Activated CD4-positive, alpha-beta T cell treated with anti-CD3 and anti-CD28 coated beads for 1 hour (primary cell): ENCODE measurements around the gene CACNA1G.

Experiments
- DNase-seq: peaks from one replicate; pipeline ENCODE4 v3.0.0-alpha.2; 2020

Gene CACNA1G

DNA sequence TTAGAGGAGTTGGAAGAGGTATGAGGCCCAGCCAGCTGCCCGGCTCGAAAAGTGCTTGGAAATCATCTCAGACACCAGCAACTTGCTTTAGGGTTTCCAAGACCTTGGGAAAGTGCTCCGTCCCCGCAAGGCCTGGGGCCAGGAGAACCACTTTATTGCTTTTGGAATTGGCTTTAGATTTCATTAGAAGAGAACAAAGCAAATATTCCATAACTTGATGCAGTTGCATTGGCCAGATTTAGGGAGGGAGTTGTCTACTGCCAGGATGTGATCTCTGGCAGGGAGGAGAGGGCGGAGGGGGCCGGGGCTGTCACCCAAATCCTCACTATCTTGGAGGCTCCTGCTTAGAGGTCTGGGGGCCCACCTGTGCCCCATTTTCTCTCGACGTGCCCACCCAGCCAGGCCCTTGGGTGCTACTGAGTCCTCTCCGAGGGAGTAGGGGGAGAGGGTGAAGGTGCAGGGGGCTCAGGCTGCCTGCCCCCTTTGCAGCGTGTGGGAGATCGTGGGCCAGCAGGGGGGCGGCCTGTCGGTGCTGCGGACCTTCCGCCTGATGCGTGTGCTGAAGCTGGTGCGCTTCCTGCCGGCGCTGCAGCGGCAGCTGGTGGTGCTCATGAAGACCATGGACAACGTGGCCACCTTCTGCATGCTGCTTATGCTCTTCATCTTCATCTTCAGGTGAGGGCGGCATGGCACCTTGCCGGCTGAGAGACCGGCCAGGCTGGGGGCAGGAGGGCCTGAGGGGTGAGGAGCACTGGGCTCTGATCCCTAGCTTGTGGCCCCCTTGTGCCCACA, 30.6 kb downstream of the CACNA1G start:
- DNase-seq, result no peak

DNA sequence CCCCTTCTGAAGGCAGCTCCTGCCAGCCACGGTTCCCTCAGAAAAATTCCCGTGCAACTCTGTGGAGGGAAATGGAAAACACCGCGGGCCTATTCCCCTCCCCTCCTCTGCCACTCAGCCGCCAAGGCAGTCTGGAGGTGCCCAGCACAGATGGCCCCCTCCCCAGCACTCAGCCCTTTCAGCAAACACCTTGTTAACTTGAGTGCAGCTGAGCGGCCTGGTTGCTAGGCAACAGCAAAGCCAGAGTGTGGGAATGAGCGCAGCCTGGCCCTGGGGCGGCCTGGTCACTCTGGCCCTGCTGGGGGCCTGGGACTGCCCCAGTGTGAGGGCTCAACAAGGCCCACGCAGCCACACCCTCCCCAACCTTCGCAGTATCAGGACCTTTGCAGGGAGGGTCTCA, 32.8 kb downstream of the CACNA1G start:
- no peak for DNase-seq

DNA sequence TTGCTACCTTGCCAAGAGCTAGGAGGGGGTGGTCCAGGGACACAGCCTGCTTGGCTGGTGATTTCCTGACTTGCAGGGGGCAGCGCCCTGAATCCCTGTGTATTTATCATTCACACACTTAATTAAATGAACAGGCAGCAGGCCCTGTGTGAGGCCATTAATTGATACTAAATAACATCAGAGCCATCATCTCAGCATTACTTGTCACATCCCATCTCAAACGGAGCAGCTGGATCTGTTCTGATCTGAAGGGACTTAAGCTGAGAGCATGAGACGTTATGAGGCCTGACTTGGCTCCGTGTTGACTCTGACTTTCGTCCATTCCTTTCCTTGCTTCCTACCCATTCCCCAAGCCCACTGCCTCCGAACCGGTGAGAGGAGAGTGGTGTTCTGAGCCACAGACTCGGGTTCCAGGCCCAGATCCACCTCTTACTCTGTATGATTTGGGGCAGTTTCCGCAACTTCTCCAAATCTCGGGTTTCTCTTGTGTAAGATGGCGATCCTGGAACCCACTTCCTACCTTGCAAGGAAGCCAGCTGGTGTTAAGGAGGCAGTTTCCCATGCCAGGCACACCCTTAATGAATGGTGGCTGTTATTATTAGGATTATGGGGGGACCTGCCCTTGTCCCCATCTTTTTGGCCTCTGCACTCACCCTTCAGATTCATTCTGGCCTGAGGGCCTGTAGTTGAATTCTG, 33.8 kb downstream of the CACNA1G start:
- no peak for DNase-seq

DNA sequence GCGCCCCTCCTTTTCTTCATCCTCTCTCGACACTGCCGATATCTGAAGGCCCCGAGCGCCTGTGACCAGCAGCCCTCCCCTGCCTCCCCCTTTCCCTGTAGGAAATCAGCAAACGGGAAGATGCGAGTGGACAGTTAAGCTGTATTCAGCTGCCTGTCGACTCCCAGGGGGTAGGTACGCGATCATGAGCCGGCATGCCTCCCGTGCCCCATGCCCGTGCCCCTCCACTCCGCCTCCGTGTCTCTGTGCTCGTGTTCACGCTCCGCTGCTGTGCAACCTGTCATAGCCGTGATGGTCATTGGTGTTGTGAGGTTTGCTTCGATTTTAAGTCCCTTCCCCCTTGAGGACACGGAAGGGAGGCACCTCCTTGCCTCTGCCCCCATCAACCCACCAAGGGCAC, 34.4 kb downstream of the CACNA1G start:
- DNase-seq, result no peak

DNA sequence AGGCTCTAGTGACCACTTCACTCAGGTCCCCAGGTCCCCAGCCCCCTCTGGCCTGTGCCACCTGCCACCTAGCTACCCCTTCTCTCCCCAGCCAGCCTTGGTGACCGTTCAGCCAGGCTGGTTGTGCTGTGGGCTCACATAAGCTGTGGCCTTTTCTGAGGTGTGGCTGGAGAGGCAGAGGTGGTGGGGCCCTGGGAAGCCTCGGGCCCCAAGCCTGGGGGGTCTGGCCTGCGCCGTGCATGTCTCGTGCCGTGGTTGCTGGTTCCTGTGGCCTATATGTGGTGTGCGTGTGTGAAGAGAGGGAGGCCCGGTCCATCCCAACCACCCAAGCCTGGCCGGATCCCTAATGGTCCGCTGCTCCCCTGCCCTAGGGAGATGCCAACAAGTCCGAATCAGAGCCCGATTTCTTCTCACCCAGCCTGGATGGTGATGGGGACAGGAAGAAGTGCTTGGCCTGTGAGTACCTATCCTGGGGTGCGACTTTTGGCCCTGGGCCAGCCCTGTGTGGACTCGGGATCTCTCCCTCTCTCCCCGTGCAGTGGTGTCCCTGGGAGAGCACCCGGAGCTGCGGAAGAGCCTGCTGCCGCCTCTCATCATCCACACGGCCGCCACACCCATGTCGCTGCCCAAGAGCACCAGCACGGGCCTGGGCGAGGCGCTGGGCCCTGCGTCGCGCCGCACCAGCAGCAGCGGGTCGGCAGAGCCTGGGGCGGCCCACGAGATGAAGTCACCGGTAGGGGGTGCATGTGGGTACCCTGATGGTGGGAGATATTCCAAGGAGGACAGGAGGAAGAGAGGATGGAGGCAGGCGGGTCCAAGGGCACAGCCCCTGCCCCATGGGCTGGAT, 35.9 kb downstream of the CACNA1G start:
- no peak for DNase-seq

DNA sequence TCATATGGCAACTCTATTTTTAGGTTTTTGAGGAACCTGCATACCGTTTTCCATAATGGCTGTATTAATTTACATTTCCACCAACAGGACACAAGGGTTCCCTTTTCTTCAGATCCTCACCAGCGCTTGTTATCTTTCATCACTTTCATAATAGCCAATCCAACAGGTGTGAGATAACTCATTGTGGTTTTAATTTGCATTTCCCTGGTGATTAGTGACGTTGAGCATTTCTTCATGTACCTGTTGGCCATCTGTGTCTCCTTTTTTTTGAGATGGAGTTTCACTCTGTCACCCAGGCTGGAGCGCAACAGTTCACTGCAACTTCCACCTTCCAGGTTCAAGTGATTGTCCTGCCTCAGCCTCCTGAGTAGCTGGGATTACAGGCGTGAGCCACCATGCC, 38.0 kb downstream of the CACNA1G start:
- no peak for DNase-seq

DNA sequence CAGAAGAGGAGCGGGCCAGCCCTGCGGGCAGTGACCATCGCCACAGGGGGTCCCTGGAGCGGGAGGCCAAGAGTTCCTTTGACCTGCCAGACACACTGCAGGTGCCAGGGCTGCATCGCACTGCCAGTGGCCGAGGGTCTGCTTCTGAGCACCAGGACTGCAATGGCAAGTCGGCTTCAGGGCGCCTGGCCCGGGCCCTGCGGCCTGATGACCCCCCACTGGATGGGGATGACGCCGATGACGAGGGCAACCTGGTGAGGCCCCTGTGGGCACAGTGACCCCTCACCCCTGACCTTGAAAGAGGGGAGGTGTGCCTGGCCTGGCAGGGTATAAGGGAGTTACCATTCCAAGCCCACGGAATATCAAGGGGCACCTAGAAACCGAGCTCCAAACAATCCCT, 39.1 kb downstream of the CACNA1G start:
- no peak for DNase-seq

DNA sequence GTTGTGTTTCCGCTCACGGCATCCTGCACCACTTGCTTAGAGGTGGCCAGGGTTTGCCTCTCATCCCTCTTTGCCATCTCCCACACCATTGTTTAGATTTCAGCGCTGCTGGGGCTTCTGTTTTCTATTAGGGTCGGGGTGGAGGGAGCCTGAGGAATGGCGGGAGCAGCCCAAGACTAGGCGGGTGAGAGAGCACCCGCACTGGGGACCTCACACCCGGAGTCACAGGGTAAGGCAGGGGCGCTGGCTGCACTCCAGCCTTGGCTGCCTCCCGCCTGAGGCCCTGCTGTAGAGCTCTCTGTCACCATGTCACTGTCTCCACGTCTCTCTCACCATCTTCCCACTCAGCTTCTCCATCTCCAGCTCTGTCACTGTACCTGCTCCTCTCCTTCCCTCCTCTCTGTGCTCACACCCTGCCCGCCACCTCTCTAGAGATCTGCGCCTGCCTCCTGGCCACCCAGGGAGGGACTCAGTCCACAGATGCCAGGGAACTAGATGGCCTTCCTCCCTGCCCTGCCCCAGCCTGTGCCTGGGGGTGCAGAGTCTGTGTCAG, 41.4 kb downstream of the CACNA1G start:
- DNase-seq, result no peak

DNA sequence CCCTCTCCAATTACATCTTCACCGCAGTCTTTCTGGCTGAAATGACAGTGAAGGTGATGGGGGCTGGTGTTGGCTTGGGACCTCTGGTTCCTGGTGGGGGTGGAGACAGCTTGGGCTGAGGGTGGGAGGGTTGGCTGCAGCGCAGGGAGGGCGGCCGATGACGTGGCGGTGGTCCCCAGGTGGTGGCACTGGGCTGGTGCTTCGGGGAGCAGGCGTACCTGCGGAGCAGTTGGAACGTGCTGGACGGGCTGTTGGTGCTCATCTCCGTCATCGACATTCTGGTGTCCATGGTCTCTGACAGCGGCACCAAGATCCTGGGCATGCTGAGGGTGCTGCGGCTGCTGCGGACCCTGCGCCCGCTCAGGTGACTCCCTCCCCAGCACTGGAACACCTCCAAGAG, 42.3 kb downstream of the CACNA1G start:
- no peak for DNase-seq

DNA sequence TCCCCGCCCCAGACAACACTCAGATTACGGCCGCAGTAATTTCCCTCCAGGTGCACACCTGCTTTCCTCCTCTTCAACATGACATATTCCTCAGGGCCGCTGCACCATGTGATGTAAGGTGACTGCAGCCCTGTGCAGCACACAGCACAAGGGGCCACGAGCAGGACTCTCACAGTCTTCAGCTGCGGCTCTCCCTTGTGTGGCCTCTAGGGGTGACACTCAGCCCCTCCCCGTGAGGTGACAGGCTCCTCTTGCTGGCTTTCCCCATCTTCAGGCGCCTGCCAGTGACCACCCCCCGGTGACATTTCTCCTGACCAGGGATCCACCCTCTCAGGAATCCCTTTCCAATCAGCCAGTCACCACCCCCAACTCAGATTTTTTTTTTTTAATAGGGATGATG, 42.8 kb downstream of the CACNA1G start:
- no peak for DNase-seq

DNA sequence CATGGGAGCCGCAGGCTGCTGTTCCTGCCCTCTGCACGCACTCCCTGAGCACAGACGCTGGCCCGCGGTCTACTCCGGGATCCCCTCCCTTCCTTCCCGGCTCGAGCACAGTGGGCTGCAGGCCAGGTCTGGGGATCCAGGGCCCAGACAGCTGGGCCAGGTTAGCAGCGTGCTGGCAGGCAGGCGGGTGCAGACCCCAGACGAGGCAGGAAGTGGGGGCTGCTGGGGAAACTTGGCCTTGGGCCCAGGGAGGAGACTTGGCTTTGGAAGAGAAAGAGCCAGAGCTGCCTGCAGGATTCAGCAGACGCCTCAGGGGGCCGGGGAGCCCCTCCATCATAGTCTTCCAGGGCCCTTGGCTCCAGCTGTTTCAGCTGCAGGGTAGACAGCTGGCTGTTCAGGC, 44.0 kb downstream of the CACNA1G start:
- no peak for DNase-seq

DNA sequence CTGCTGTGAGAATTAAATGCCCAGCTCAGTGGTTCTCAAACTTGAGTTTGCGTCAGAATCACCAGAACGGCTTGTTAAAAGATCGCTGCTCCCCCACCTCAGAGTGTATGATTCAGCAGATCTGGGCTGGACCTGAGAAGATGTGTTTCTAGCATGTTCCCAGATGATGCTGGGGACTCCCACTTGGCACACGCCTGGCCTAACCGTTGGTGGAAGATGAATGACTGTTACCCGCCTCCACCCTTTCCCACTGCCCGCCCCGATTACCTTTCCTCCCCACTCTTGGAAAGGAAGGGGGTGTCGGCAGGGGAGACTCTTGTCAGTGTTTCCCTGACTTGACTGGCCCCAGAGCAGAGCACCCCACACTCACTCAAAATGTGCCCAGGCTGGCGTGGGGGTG, 44.9 kb downstream of the CACNA1G start:
- no peak for DNase-seq

DNA sequence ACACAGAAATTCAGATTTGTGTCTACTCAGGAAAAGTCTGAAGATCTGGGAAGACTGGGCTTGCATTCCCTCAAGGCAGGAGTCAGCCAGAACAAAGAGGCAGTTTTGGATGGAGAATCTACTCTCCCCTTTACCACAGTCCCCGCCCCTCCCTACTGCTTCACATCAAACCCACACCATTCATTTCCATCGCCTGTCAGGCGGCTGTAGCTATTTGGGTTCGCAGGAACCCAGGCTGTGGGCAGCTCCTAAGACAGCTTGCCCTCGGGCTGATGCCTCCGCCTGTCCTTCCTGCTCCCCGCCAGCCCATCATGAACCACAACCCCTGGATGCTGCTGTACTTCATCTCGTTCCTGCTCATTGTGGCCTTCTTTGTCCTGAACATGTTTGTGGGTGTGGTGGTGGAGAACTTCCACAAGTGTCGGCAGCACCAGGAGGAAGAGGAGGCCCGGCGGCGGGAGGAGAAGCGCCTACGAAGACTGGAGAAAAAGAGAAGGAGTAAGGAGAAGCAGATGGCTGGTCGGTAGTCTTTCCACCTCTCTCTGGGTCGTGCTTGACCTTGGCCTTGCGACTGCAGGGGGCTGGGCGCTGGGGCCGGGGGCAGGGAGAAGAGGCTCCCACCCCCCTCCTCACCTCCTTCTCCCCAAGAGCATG, 47.1 kb downstream of the CACNA1G start:
- no peak for DNase-seq

DNA sequence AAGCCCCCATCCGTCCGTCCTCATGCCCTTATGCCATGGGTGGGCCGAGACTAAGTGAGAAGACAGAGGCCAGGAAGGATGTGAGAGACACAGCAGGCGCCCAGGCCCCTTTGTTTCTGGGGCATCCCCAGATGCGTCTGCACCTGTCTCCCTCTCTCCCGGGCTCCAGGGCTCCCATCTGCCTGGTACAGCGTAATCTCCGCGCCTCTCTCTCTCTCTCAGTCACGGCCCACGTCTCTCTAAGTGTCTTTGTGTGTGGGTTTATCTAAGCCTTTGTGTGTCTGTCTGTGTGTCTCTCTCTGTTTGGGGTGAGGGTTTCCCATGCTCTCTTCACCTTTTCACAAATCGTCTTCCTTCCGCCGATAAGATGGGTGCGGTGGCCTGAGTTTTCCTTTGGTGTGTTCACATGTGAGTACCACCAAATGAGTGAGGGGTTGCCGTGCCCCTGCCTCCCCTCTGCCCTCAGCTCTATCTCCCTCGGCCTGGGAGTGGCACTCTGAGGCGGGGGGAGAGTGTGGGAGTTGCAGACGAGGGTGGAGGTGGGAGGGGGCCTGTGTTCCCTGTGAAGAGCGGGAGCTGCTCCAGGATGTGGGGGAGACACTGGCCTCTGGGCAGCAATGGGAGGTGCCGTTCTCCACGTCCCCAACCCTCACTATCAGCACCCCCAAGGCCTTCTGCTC, 48.3 kb downstream of the CACNA1G start:
- DNase-seq, result no peak

DNA sequence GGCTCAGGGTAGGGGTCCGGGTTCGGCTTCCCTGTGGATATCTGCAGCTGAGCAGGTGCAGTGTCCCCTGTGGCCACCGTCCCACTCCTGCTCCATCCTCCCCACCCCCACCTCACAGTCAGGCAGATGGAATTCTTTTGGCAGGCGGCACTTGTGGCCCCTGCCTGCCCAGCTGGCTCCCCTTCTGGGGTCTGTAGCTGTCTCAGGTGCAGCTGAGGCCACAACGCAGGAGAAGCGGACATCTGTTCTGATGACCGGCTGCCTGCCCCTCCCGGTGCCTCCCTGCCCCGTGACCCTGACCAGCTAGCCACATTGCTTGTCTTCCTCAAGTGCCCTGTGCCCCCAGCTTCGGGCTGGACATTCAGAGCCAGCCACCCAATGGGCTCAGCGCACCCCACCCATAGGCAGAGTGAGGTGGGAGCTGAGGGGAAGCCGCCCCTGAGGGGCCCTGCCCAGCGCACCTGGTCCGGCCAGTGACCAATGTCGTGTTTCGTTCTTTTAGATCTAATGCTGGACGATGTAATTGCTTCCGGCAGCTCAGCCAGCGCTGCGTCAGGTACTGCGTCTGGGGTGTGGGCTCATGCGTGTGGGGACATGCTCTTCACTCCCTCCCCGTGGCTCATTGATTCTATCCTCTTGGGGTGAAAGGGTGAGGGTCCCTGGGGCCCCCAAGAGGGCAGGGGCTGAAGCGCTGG, 49.0 kb downstream of the CACNA1G start:
- no peak for DNase-seq

DNA sequence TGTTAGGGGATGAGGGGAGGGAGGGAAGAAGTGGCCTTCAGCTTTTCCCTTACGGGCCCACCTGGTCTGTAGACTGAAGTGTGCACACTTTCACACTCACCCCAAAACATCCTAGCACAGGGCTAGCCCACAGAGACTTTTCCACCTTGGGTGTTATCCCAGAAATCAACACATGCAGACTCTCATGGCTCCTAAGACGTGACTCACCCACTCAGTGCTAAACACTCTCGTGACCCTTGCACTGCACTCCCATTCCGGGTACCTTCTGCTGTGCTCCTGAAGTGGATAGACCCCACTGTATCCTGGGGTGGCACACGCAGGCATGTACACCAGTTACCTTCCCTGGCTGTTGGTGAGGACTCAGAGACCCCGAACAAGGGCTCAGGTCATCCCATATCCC, 51.1 kb downstream of the CACNA1G start:
- DNase-seq, result no peak

DNA sequence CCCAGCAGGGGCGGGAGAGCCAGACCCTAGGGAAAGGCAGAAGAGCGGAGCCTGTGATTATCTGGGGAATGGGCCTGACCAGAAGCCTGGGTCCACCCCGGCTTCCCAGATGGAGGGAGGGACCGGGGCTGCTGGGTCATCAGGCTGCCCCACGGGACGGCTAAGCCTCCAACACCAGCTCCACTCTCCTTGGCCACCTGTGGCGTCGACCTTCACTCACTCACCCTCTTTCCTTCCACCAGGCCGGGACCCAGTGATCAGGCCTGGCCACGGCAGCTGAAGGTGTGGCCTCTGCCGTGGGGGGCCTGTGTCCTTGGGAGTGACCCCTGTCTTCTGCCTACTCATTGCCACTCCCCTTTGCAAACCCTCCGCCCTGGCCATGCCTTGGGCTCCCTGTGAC, 51.8 kb downstream of the CACNA1G start:
- DNase-seq, result no peak

DNA sequence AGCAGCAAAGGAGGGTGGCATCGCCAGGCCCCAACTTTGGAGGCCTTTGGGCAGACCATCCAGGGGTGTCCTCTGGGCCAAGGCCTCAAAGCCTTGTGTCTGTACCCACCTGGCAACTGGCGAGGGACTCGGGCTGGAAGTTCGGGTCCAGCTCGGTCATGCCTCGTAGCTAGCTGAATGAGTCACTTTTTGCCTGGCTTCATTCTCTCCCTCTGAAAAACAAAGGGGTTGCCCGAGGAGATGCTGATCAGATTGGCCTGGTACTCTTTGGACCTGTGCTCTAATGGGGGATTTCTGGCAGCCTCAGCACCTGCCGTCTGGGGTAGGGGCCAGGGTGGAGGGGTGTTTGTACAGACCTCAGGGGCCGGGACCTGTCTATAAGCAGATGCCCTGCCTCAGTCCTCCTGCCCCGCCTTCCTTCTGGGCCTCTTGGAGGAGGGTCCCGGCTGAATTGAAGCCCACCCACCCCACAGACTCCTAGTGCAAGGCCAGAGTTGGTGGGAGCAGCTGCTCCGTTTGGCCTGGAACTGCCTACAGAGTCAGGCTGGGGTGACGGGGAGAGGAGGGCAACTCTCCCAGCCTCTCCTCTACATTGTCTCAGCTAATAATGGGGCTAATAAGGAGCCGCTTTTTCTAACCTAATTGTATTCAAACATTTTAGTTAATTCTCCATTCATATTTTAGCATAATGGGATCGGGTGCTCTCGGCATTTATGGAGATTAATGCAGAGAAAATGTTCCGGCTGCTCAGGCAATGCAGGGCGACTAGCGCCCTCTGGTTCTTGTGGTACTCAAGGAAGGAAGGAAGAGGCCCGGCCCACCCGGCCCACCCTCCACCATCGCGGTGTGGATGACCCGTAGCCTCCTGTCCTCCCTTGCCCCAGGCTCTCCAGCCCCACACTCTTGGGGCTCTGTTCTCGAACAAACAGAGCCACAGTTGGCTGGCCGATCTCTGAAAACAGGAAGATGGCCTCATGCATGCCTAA, 52.8 kb downstream of the CACNA1G start:
- DNase-seq, result no peak

DNA sequence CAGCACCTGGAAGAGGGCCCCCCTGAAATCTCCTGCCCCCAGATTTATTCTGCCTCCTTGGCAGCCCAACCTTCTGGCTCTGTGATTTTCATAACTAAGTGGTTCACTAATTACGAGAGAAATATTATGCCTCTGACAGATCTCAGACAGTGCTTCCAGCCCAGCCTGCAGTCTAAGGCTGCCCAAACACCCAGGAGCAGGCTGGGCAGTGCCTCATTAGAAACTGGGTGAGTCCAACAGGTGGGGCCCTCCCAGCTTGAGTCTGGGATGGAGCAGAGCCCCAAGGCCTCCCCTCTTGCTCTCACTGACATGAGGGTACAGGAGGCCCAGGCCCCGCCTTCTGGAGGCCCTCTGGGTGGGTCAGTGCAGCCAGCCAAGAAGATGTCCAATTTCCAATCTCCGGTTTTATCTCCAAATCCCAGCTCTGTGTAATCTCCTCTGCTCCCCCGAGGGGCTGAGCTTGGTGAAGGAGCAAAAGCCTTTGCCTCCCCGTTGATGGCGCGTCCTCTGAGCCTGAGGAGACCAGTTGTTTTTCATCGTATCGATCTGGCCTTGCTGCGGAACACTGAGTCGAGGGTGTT, 54.0 kb downstream of the CACNA1G start:
- DNase-seq, result no peak

DNA sequence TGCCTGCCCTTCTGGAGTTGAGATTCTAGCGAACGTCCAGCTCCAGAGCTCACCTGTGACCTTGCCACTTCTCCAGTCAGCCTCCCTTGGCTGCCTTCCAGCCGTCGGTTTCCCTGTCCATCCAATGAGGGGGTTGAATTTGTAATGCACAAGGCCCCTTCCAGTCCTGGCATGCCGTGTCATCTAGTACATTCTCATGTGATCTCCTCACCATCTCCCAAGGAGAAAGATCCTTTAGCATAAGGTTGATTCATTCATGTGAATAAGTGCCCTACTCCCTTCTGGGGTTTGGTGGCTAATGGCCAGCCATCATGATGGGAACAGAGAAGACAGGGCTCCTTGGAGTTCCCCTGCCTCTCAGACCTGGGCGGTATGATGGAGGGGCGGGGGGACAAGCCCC, 55.3 kb downstream of the CACNA1G start:
- DNase-seq, result no peak
